DOHH2 (cell line): ENCODE data around the gene SUDS3.

ENCODE experiments used
- H3F3A ChIP-seq: fragments of 200-600 bp; sonication (generic), shearing (Covaris generic); 2 replicates; pipeline ENCODE4 v1.6.0; 2016; ENCODE audit warnings: antibody characterized with exemption, mild to moderate bottlenecking; ENCODE audit not compliant: control insufficient read depth, insufficient read depth
- H3K27ac ChIP-seq: fragments of 200-600 bp; sonication (generic); 2 replicates; pipeline ENCODE4 v1.5.1; 2014; ENCODE audit warnings: low read depth, mild to moderate bottlenecking, low read length, moderate library complexity
- H3K27me3 ChIP-seq: fragments of 200-600 bp; sonication (generic); 2 replicates; pipeline ENCODE4 v1.6.1; 2014; ENCODE audit warnings: mild to moderate bottlenecking, low read length, mixed read lengths; ENCODE audit not compliant: control insufficient read depth
- H3K36me3 ChIP-seq: fragments of 200-600 bp; sonication (generic); 2 replicates; pipeline ENCODE4 v1.6.1; 2014; ENCODE audit warnings: mild to moderate bottlenecking, low read length, moderate library complexity, mixed read lengths; ENCODE audit not compliant: control insufficient read depth
- H3K4me1 ChIP-seq: fragments of 200-600 bp; sonication (generic); 2 replicates; pipeline ENCODE4 v1.6.1; 2014; ENCODE audit warnings: mild to moderate bottlenecking, low read length, mixed read lengths; ENCODE audit not compliant: control insufficient read depth
- H3K4me2 ChIP-seq: fragments of 200-600 bp; sonication (generic); 2 replicates; pipeline ENCODE4 v1.6.0; 2014; ENCODE audit warnings: mild to moderate bottlenecking, low read length, moderate library complexity
- H3K4me3 ChIP-seq: fragments of 200-600 bp; sonication (generic); 2 replicates; pipeline ENCODE4 v1.5.1; 2014; ENCODE audit warnings: mild to moderate bottlenecking, low read length, mixed read lengths
- H3K79me2 ChIP-seq: fragments of 200-600 bp; sonication (generic); 2 replicates; pipeline ENCODE4 v1.6.1; 2014; ENCODE audit warnings: mild to moderate bottlenecking, low read length, mixed read lengths; ENCODE audit not compliant: control insufficient read depth
- H3K9me2 ChIP-seq: fragments of 200-600 bp; sonication (generic); replicated peaks from 2 replicates; pipeline ENCODE4 v1.6.1; 2014; ENCODE audit warnings: mild to moderate bottlenecking, low read length, mixed read lengths; ENCODE audit not compliant: control insufficient read depth
- H3K9me3 ChIP-seq: fragments of 200-600 bp; sonication (generic); 2 replicates; pipeline ENCODE4 v1.6.1; 2014; ENCODE audit warnings: antibody characterized with exemption, low read length, mixed read lengths; ENCODE audit not compliant: control insufficient read depth, insufficient read depth
- H4K20me1 ChIP-seq: fragments of 200-600 bp; sonication (generic); 2 replicates; pipeline ENCODE4 v1.6.0; 2014; ENCODE audit warnings: low read depth, mild to moderate bottlenecking, antibody characterized with exemption, low read length, moderate library complexity; ENCODE audit not compliant: control insufficient read depth, insufficient read depth
- CTCF ChIP-seq: fragments of 200-600 bp; sonication (generic); IDR thresholded peaks from one replicate; pipeline ENCODE4 v1.5.1; 2014; ENCODE audit warnings: antibody characterized with exemption, mild to moderate bottlenecking, low read depth, low read length; ENCODE audit not compliant: poor library complexity, severe bottlenecking
- EZH2phosphoT487 ChIP-seq: fragments of 200-600 bp; sonication (generic); IDR thresholded peaks from 2 replicates; pipeline ENCODE4 v1.6.1; 2017; ENCODE audit warnings: borderline replicate concordance, mild to moderate bottlenecking, antibody characterized with exemption, low read length, moderate library complexity, mixed read lengths

The SUDS3 gene

GRCh38 chr12:118358008-118358359, 18.4 kb upstream of the SUDS3 start:
- H3K9me3 ChIP-seq, result peaks cover 8% of the 10 kb centered on the region; the same call in 1 of the 2 replicates
- H3K4me2 ChIP-seq, result peak overlapping the region; percentile 79
- no peaks in the 10 kb centered on the region for H3K27me3 ChIP-seq
- H3F3A ChIP-seq, result peaks cover 41% of the 10 kb centered on the region
- peak overlapping the region; percentile 76 for H3K4me3 ChIP-seq
- peaks cover 70% of the 10 kb centered on the region for H3K79me2 ChIP-seq
- TF ChIP-seq CTCF (no peak), EZH2phosphoT487 (no peak)
- H3K9me2 ChIP-seq, result no peaks in the 10 kb centered on the region
- H3K27ac ChIP-seq, result peak overlapping the region; percentile 85
- peaks cover 56% of the 10 kb centered on the region for H3K4me1 ChIP-seq
- peaks cover 31% of the 10 kb centered on the region for H3K36me3 ChIP-seq
- H4K20me1 ChIP-seq, result no peaks in the 10 kb centered on the region

GRCh38 chr12:118358612-118359540, 17.5 kb upstream of the SUDS3 start:
- Histone ChIP-seq H3K36me3 (peaks cover 22% of the 10 kb centered on the region), H3K27ac (peak overlapping the region; percentile 85), H3K4me2 (peak overlapping the region; percentile 79), H3K9me2 (no peaks in the 10 kb centered on the region), H4K20me1 (no peaks in the 10 kb centered on the region), H3K4me1 (peaks cover 49% of the 10 kb centered on the region), H3K79me2 (peaks cover 61% of the 10 kb centered on the region), H3K27me3 (no peaks in the 10 kb centered on the region), H3K9me3 (peaks cover 8% of the 10 kb centered on the region; the same call in 1 of the 2 replicates), H3F3A (peaks cover 41% of the 10 kb centered on the region), H3K4me3 (peak overlapping the region; percentile 76)
- TF ChIP-seq CTCF, result no peak

GRCh38 chr12:118359541-118359915, 16.8 kb upstream of the SUDS3 start:
- Histone ChIP-seq H3K4me1 (peaks cover 43% of the 10 kb centered on the region), H3K27me3 (no peaks in the 10 kb centered on the region), H3K9me3 (peaks cover 4% of the 10 kb centered on the region; the same call in 1 of the 2 replicates), H3K4me3 (peak overlapping the region; percentile 76), H3K36me3 (peaks cover 16% of the 10 kb centered on the region), H3F3A (peaks cover 41% of the 10 kb centered on the region), H3K9me2 (no peaks in the 10 kb centered on the region), H3K79me2 (peaks cover 54% of the 10 kb centered on the region), H3K4me2 (peak overlapping the region; percentile 79), H3K27ac (peak overlapping the region; percentile 85), H4K20me1 (no peaks in the 10 kb centered on the region)
- TF ChIP-seq CTCF, result no peak
- TF ChIP-seq EZH2phosphoT487, result no peak
